ENCODE measurements around the gene HYAL3. TPM values are rescaled to one million over a fixed set of nuclear protein-coding genes. Genes with fewer than 3 reads are reported as not detected.

Gene HYAL3
- total RNA-seq, 6 donors from 2014 or later, result 0.33 to 5.7 (median 3.1) TPM

Other genes starting within 250 kb of the HYAL3 start
- 100 to 1,000 TPM; 130 to 713 (median 189) TPM for gene RBM5, start 210.5 kb downstream of the HYAL3 start, total RNA-seq
- gene SEMA3F, start 144.1 kb downstream of the HYAL3 start, total RNA-seq, result 10 to 100 TPM in 5 of 6 donors, 1 to 10 TPM in 1; 4.2 to 76.0 (median 27.5) TPM
- gene GNAT1, start 107.8 kb downstream of the HYAL3 start, total RNA-seq, result under 1 TPM in 2 of 6 donors, not detected in 4; 0.10 to 0.40 TPM
- under 1 TPM in 2 of 6 donors, not detected in 4; 0.15 to 0.17 TPM for gene SLC38A3, start 94.1 kb downstream of the HYAL3 start, total RNA-seq
- 100 to 1,000 TPM; 191 to 440 (median 295) TPM for gene GNAI2, start 63.2 kb downstream of the HYAL3 start, total RNA-seq
- gene SEMA3B, start 30.3 kb downstream of the HYAL3 start, total RNA-seq, result 100 to 1,000 TPM in 5 of 6 donors, 10 to 100 TPM in 1; 98.3 to 242 (median 122) TPM
- gene LSMEM2, start 20.3 kb downstream of the HYAL3 start, total RNA-seq, result under 1 TPM in 2 of 6 donors, not detected in 4; 0.14 to 0.59 TPM
- gene IFRD2, start 7.0 kb downstream of the HYAL3 start, total RNA-seq, result 100 to 1,000 TPM in 2 of 6 donors, 10 to 100 TPM in 4; 45.4 to 126 (median 77.5) TPM
- 10 to 100 TPM; 12.1 to 34.5 (median 15.1) TPM for gene NAA80, start within 50 bp of the HYAL3 start, total RNA-seq
- 10 to 100 TPM; 22.0 to 99.1 (median 63.0) TPM for gene HYAL1, start 4.2 kb upstream of the HYAL3 start, total RNA-seq
- gene HYAL2, start 23.3 kb upstream of the HYAL3 start, total RNA-seq, result 100 to 1,000 TPM; 120 to 389 (median 226) TPM
- gene TUSC2, start 28.8 kb upstream of the HYAL3 start, total RNA-seq, result 10 to 100 TPM; 16.8 to 36.1 (median 25.0) TPM
- 10 to 100 TPM; 42.7 to 78.9 (median 47.7) TPM for gene RASSF1, start 41.4 kb upstream of the HYAL3 start, total RNA-seq
- gene ZMYND10, start 46.3 kb upstream of the HYAL3 start, total RNA-seq, result 10 to 100 TPM in 5 of 6 donors, 1 to 10 TPM in 1; 3.1 to 98.7 (median 31.5) TPM
- gene NPRL2, start 51.4 kb upstream of the HYAL3 start, total RNA-seq, result 10 to 100 TPM; 15.0 to 41.9 (median 17.3) TPM
- 10 to 100 TPM; 13.2 to 35.4 (median 26.8) TPM for gene CYB561D2, start 51.5 kb upstream of the HYAL3 start, total RNA-seq
- 10 to 100 TPM; 39.8 to 68.1 (median 46.5) TPM for gene TMEM115, start 60.1 kb upstream of the HYAL3 start, total RNA-seq
- gene CACNA2D2, start 204.2 kb upstream of the HYAL3 start, total RNA-seq, result 100 to 1,000 TPM in 4 of 6 donors, 10 to 100 TPM in 2; 71.5 to 213 (median 113) TPM

Data from upper lobe of left lung (tissue), 6 donors.